ENCODE results near the gene ZFP57.

Gene ZFP57

GRCh38 chr6:29655658-29656057 lies 25.3 kb downstream of the ZFP57 start:
- DNase-seq (ENCODE audit: low read depth), result no peak

- DNase-seq (ENCODE audit: low read depth), result no peak
These were observed 27.4 kb downstream of the ZFP57 start for GRCh38 chr6:29653452-29654038.

- no peak for DNase-seq (ENCODE audit: low read depth)
These were observed 28.8 kb downstream of the ZFP57 start for GRCh38 chr6:29652198-29652584.

- DNase-seq (ENCODE audit: low read depth), result no peak
These were observed 29.3 kb downstream of the ZFP57 start for GRCh38 chr6:29651413-29652197.

GRCh38 chr6:29649701-29650673 lies 31.0 kb downstream of the ZFP57 start:
- DNase-seq (ENCODE audit: low read depth), result peak; percentile 91

- no peak for DNase-seq (ENCODE audit: low read depth)
These were observed 32.9 kb downstream of the ZFP57 start for GRCh38 chr6:29647927-29648642.

- no peak for DNase-seq (ENCODE audit: low read depth)
These were observed 39.4 kb downstream of the ZFP57 start for GRCh38 chr6:29641430-29642148.

- DNase-seq (ENCODE audit: low read depth), result no peak
These were observed 43.7 kb downstream of the ZFP57 start for GRCh38 chr6:29637247-29637646.

GRCh38 chr6:29633534-29633905 lies 47.4 kb downstream of the ZFP57 start:
- DNase-seq (ENCODE audit: low read depth), result no peak

GRCh38 chr6:29632789-29633533 lies 48.0 kb downstream of the ZFP57 start, which contains the start of gene GABBR1:
Gene GABBR1 (minus strand): TSS chr6:29633183. CDS start chr6:29632385, 798 bp downstream.
- DNase-seq (ENCODE audit: low read depth), result peak; percentile 80

GRCh38 chr6:29631860-29632731 lies 48.9 kb downstream of the ZFP57 start:
- no peak for DNase-seq (ENCODE audit: low read depth)

- DNase-seq (ENCODE audit: low read depth), result no peak
These were observed 49.6 kb downstream of the ZFP57 start for GRCh38 chr6:29631209-29631810.

- DNase-seq (ENCODE audit: low read depth), result no peak
These were observed 50.6 kb downstream of the ZFP57 start for GRCh38 chr6:29630315-29630714.

- no peak for DNase-seq (ENCODE audit: low read depth)
These were observed 51.4 kb downstream of the ZFP57 start for GRCh38 chr6:29629571-29629970.

GRCh38 chr6:29628419-29629281 lies 52.3 kb downstream of the ZFP57 start:
- DNase-seq (ENCODE audit: low read depth), result no peak

GRCh38 chr6:29627755-29628418 lies 53.1 kb downstream of the ZFP57 start:
- peak; percentile 49 for DNase-seq (ENCODE audit: low read depth)

GRCh38 chr6:29626948-29627754 lies 53.8 kb downstream of the ZFP57 start:
- DNase-seq (ENCODE audit: low read depth), result no peak

Data from GM04504 (cell line).